Neural crest cell (in vitro differentiated cells): ENCODE results near the gene BAIAP2L2. TPM values are rescaled to one million over a fixed set of nuclear protein-coding genes. Genes with fewer than 3 reads are reported as not detected.
"Not testable (repeated sequence)": the region's sequence is repeated elsewhere in the genome, so short reads cannot be mapped to it uniquely, and the experiment has no call there.

Experiments used
- DNase-seq: peaks from one replicate; pipeline ENCODE4 v3.0.0; 2021; ENCODE audit warnings: low read depth, mixed read lengths, low spot score
- H3K27ac Mint-ChIP-seq: one replicate; pipeline ENCODE4 v1.8.0; 2021; ENCODE audit warnings: mild to moderate bottlenecking, mixed read lengths; ENCODE audit not compliant: unreplicated experiment
- H3K27me3 Mint-ChIP-seq: 2 replicates; pipeline ENCODE4 v1.8.0; 2021; ENCODE audit warnings: low read depth, mild to moderate bottlenecking, mixed read lengths
- H3K36me3 Mint-ChIP-seq: 2 replicates; pipeline ENCODE4 v1.8.0; 2021; ENCODE audit warnings: low read depth, mild to moderate bottlenecking, mixed read lengths
- H3K4me1 Mint-ChIP-seq: 2 replicates; pipeline ENCODE4 v1.8.0; 2021; ENCODE audit warnings: mixed read lengths
- H3K4me3 Mint-ChIP-seq: one replicate; pipeline ENCODE4 v1.8.0; 2021; ENCODE audit warnings: mild to moderate bottlenecking, mixed read lengths
- H3K9me3 Mint-ChIP-seq: 2 replicates; pipeline ENCODE4 v1.8.0; 2021; ENCODE audit warnings: mixed read lengths
- long read RNA-seq: library from polyadenylated mRNA; unstranded; transcript quantifications from one replicate; pipeline ENCODE4 v2.0.0, GENCODE V29; 2020
- total RNA-seq: library from RNA; stranded (reverse); gene quantifications from 2 replicates; pipeline ENCODE4 v1.2.1, GENCODE V29; 2021
- TF ChIP-seq, protein P1 (sequence below): fragments of 200-600 bp; sonication (generic); conservative IDR thresholded peaks from 2 replicates; pipeline ENCODE4 v1.5.0; 2021; ENCODE audit warnings: antibody characterized with exemption, mild to moderate bottlenecking

The BAIAP2L2 gene, protein sequence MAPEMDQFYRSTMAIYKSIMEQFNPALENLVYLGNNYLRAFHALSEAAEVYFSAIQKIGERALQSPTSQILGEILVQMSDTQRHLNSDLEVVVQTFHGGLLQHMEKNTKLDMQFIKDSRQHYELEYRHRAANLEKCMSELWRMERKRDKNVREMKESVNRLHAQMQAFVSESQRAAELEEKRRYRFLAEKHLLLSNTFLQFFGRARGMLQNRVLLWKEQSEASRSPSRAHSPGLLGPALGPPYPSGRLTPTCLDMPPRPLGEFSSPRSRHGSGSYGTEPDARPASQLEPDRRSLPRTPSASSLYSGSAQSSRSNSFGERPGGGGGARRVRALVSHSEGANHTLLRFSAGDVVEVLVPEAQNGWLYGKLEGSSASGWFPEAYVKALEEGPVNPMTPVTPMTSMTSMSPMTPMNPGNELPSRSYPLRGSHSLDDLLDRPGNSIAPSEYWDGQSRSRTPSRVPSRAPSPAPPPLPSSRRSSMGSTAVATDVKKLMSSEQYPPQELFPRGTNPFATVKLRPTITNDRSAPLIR
- total RNA-seq: 0.51 and 0.52 TPM in 2 replicates
- long read RNA-seq: 0 reads

GRCh38 chr22:38110008-38110862 is at the start of gene BAIAP2L2:
BAIAP2L2 (minus strand) TSS chr22:38110684; CDS start chr22:38110525, 159 bp downstream.
- no peaks in the 10 kb centered on the region for H3K9me3 Mint-ChIP-seq
- H3K4me3 Mint-ChIP-seq: peak within 1 kb of the TSS; percentile 65
- peaks cover 6% of the 10 kb centered on the region for H3K27me3 Mint-ChIP-seq
- peaks cover 18% of the 10 kb centered on the region for H3K4me1 Mint-ChIP-seq
- H3K36me3 Mint-ChIP-seq: no peaks in the 10 kb centered on the region
- DNase-seq: no peak
- TF ChIP-seq, protein P1, sequence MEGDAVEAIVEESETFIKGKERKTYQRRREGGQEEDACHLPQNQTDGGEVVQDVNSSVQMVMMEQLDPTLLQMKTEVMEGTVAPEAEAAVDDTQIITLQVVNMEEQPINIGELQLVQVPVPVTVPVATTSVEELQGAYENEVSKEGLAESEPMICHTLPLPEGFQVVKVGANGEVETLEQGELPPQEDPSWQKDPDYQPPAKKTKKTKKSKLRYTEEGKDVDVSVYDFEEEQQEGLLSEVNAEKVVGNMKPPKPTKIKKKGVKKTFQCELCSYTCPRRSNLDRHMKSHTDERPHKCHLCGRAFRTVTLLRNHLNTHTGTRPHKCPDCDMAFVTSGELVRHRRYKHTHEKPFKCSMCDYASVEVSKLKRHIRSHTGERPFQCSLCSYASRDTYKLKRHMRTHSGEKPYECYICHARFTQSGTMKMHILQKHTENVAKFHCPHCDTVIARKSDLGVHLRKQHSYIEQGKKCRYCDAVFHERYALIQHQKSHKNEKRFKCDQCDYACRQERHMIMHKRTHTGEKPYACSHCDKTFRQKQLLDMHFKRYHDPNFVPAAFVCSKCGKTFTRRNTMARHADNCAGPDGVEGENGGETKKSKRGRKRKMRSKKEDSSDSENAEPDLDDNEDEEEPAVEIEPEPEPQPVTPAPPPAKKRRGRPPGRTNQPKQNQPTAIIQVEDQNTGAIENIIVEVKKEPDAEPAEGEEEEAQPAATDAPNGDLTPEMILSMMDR: no peak
- peak within 1 kb of the TSS; percentile 24 for H3K27ac Mint-ChIP-seq

GRCh38 chr22:38155703-38156102 is 45.2 kb upstream of the BAIAP2L2 start:
- Mint-ChIP-seq H3K27me3 (no peaks in the 10 kb centered on the region), H3K4me1 (no peaks in the 10 kb centered on the region), H3K36me3 (no peaks in the 10 kb centered on the region), H3K9me3 (no peaks in the 10 kb centered on the region), H3K4me3 (no peak overlapping the region), H3K27ac (no peak overlapping the region)
- DNase-seq: no peak
- TF ChIP-seq, protein P1: no peak

DNA sequence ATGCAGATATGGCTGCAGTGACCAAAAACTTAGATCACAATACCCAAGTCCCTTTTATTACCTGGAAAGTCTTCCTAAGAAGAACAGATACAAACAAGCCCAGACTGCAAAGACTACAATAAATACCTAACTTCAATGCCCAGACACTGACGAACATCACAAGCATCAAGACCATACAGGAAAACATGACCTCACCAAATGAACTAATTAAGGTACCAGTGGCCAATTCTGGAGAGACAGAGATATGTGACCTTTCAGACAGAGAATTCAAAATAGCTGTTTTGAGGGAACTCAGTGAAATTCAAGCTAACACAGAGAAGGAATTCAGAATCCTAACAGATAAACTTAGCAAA is 44.1 kb upstream of the BAIAP2L2 start:
- not testable (repeated sequence) for H3K36me3 Mint-ChIP-seq, H3K4me3 Mint-ChIP-seq, H3K27ac Mint-ChIP-seq, H3K4me1 Mint-ChIP-seq, H3K27me3 Mint-ChIP-seq, DNase-seq, H3K9me3 Mint-ChIP-seq

DNA sequence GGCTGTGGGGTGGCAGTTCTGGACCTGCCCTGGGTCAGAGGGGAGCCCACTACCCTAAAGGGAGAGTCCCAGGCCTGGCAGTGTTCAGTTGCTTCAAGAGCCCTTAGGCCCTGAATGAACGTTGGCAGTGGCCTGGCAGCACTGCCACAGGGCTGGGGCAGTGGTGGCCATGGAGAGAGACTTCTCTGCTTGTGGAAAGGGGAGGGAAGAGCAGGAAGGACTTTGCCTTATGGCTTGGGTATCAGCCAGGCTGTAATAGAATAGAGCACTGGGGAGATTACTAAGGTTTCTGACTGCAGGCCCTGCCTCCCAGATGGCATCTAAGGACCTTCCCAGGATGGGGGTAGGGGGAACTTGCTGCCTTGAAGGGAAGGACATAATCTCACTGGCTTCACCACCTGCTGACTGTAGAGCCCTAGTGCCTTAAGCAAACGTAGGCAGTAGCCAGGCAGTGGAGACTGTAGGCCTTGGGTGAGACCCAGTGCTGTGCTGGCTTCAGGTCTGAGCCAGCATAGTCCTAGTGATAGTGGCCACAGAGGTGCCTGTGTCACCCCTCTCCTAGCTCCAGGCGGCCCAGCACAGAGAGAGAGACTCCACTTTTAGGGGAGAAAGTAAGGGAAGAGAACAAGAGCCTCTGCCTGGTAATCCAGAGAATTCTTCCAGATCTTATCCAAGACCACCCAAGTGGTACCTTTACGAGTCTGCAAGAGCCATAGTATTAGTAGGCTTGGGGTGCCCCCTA is 43.5 kb upstream of the BAIAP2L2 start:
- no peaks in the 10 kb centered on the region for H3K36me3 Mint-ChIP-seq
- H3K27me3 Mint-ChIP-seq: no peaks in the 10 kb centered on the region
- H3K4me3 Mint-ChIP-seq: no peak overlapping the region
- DNase-seq: no peak
- H3K4me1 Mint-ChIP-seq: no peaks in the 10 kb centered on the region
- no peaks in the 10 kb centered on the region for H3K9me3 Mint-ChIP-seq
- H3K27ac Mint-ChIP-seq: no peak overlapping the region
- TF ChIP-seq, protein P1: peak; percentile 26

DNA sequence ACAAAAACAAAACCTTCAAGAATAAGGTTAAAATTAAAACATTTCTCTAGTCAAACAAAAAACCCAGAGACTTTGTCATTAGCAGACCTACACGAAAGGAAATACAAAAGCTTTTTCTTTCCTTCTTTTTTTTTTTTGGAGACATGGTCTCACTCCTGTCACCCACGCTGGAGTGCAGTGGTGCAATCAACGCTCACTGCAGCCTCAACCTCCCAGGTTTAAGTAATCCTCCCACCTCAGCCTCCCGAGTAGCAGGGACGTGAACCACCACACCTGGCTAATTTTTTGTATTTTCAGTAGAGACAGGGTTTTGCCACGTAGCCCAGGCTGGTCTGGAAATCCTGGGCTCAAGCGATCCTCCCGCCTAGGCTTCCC is 40.6 kb upstream of the BAIAP2L2 start:
- TF ChIP-seq, protein P1: no peak
- Mint-ChIP-seq H3K27ac (no peak overlapping the region), H3K4me1 (no peaks in the 10 kb centered on the region), H3K36me3 (no peaks in the 10 kb centered on the region), H3K27me3 (no peaks in the 10 kb centered on the region), H3K4me3 (no peak overlapping the region), H3K9me3 (no peaks in the 10 kb centered on the region)
- no peak for DNase-seq
